ENCODE data around the gene ANKRD37. TPM values are rescaled to one million over a fixed set of nuclear protein-coding genes. Genes with fewer than 3 reads are reported as not detected.

The ANKRD37 gene
- total and polyA plus RNA-seq, 8 donors, result 5.2 to 25.3 (median 14.9) TPM

DNA sequence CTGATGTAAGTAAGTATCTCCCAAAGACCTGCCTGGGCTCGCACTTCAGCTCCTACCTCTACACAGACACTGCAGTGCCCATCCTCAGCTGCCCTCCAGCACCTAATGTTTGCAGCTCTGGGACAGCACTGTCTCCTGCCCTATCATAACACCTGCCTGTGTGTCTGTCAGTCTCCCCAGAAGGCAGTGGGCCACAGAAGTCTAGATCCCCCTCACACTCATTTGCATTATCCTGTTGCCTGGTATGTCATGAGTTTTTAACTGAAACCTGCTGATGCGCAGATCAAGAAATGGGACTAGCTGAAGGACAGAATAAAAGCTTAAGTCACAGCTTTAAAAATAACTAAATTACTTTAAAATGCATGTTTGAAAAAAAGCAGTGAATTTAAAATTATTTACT is 43.9 kb upstream of the ANKRD37 start:
- TF ChIP-seq CTCF (IDR thresholded peaks at IDR 0.05), result no peak

DNA sequence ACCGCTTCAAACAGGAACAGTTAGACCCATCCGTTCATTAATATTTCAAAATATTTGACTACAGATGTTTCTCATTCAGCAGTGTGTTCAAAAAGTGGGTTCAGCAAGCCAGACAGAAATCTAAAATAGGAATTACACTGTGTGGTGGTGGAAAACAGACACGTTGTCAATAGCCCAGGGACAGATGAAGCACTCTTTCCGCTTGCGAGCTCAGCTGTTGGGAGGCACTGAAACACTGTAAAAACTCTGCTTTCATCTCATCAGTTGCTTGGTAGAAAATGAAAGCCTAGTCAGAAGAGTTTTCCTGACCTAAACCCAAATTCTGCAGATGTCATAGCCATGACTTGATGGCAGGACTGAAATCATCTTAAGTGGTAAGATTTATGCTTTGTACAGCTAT is 39.4 kb upstream of the ANKRD37 start:
- intact Hi-C loops (cut with DNase I), result no loop called here
- peaks cover 0 to 31% of the 10 kb centered on the region in 2 donors for H3K36me3 ChIP-seq

More for the DNA sequence above, 43.9 kb upstream of the ANKRD37 start:
- intact Hi-C loops (cut with DNase I), result no loop called here
- Histone ChIP-seq H3K27me3 (no peaks in the 10 kb centered on the region), H3K36me3 (peaks cover 0 to 61% of the 10 kb centered on the region in 2 donors), H3K27ac (no peak overlapping the region), H3K9me3 (no peaks in the 10 kb centered on the region), H3K4me3 (no peak overlapping the region), H3K4me1 (no peaks in the 10 kb centered on the region)
- no peak for DNase-seq
- ATAC-seq, result peak; percentile 8

DNA sequence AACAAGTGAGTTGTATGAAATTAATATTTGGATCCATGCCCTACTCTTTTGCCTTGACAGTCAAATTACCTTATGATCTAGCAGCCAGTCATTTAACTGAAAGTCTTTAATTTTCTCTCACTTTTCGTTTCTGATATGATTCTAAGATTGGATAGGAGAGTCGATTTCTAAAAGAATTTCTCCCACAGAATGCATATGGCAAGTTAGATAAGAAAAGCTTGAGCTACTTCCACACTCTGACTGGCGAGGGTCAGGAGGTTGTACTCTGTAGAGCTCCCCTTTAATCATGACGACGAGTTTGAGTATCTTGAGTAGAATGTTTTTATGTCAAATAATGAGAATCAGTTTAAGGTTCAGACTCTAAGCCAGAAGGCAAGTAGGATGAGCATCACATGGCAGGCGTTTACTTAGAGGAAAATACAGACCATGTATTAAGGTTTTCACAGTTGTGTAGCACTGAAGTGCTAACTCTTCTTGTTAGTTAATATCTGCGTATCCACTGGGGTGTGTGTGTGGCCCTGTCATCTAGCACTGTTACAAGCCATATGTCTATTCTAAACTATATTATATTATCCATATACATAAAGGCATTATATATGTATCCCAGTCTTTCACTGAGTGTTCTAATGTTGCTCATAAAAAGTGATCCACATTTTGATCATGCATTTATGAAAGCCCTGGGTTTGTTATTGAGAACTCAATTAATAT is 38.8 kb upstream of the ANKRD37 start:
- Histone ChIP-seq H3K4me3 (no peak overlapping the region), H3K27me3 (no peaks in the 10 kb centered on the region), H3K4me1 (no peaks in the 10 kb centered on the region), H3K27ac (no peak overlapping the region), H3K36me3 (peaks cover 0 to 29% of the 10 kb centered on the region in 2 donors), H3K9me3 (no peaks in the 10 kb centered on the region)
- DNase-seq, result no peak
- TF ChIP-seq CTCF (IDR thresholded peaks at IDR 0.05), result no peak
- intact Hi-C loops (cut with DNase I), result no loop called here
- ATAC-seq, result no peak

More for the DNA sequence above, 39.4 kb upstream of the ANKRD37 start:
- TF ChIP-seq CTCF (IDR thresholded peaks at IDR 0.05), result no peak
- H3K27me3 ChIP-seq, result no peaks in the 10 kb centered on the region
- H3K27ac ChIP-seq, result no peak overlapping the region
- ATAC-seq, result no peak
- no peak overlapping the region for H3K4me3 ChIP-seq
- DNase-seq, result no peak
- no peaks in the 10 kb centered on the region for H3K4me1 ChIP-seq
- H3K9me3 ChIP-seq, result no peaks in the 10 kb centered on the region

DNA sequence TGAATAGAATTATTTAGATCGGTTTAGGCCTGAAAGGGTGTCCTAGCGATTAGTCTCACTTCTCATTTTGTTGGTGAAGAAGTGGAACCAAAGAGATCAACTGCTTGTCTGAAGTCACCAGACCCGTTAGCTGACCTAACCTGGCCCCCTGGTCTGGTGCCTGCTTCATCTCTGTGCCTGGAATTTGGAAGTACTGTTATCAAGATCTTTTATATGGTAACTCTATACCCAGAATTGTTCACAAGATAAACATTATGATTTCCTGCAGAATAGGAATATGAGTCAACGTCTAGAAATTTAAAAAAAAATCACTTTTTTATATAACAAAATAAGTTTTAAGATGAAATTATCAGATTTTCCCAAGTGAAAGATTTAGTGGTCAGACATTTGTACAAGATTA is 38.1 kb upstream of the ANKRD37 start:
- intact Hi-C loops (cut with DNase I), result no loop called here
- Histone ChIP-seq H3K36me3 (peaks cover 0 to 29% of the 10 kb centered on the region in 2 donors), H3K27ac (no peak overlapping the region), H3K27me3 (no peaks in the 10 kb centered on the region), H3K9me3 (no peaks in the 10 kb centered on the region), H3K4me3 (no peak overlapping the region), H3K4me1 (no peaks in the 10 kb centered on the region)
- no peak for TF ChIP-seq CTCF (IDR thresholded peaks at IDR 0.05)
- no peak for ATAC-seq
- no peak for DNase-seq

DNA sequence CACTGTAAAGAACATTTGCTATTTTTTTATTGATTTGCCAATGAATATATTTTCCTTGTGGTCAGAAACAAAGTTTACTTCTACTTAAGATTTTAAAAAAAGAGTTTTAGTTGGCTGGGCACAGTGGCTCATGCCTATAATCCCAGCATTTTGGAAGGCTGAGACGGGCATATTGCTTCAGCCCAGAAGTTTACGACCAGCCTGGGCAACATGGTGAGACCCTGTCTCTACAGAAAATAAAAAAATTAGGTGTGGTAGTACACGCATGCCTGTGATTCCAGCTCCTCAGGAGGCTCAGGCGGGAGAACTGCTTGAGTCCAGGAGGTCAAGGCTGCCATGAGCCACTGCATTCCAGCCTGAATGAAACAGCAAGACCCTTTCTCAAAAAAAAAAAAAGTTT is 37.7 kb upstream of the ANKRD37 start:
- Histone ChIP-seq H3K27me3 (no peaks in the 10 kb centered on the region), H3K27ac (no peak overlapping the region), H3K4me1 (no peaks in the 10 kb centered on the region), H3K9me3 (no peaks in the 10 kb centered on the region), H3K36me3 (peaks cover 0 to 25% of the 10 kb centered on the region in 2 donors), H3K4me3 (no peak overlapping the region)
- no peak for TF ChIP-seq CTCF (IDR thresholded peaks at IDR 0.05)
- DNase-seq, result no peak
- intact Hi-C loops (cut with DNase I), result no loop called here
- no peak for ATAC-seq
